ENCODE data around the gene ZNF22.

The ZNF22 gene

GRCh38 chr10:44965651-44966097, 35.0 kb upstream of the ZNF22 start:
- DNase-seq = no peak

- DNase-seq = no peak
Measured at GRCh38 chr10:44966129-44966815, 34.5 kb upstream of the ZNF22 start.

- no peak for DNase-seq
Measured at GRCh38 chr10:44966816-44967509, 33.8 kb upstream of the ZNF22 start.

- DNase-seq = no peak
Measured at GRCh38 chr10:44967616-44968015, 33.1 kb upstream of the ZNF22 start.

GRCh38 chr10:44968091-44968490, 32.6 kb upstream of the ZNF22 start:
- no peak for DNase-seq

GRCh38 chr10:44968500-44969400, 32.0 kb upstream of the ZNF22 start:
- no peak for DNase-seq

GRCh38 chr10:44969854-44970253, 30.9 kb upstream of the ZNF22 start:
- no peak for DNase-seq

- no peak for DNase-seq
Measured at GRCh38 chr10:44970812-44971395, 29.8 kb upstream of the ZNF22 start.

GRCh38 chr10:44971434-44971833, 29.3 kb upstream of the ZNF22 start:
- DNase-seq = no peak

GRCh38 chr10:44971935-44972757, 28.6 kb upstream of the ZNF22 start:
- DNase-seq = no peak

GRCh38 chr10:44972874-44973306, 27.8 kb upstream of the ZNF22 start:
- no peak for DNase-seq

- DNase-seq = no peak
Measured at GRCh38 chr10:44973323-44974081, 27.2 kb upstream of the ZNF22 start.

- DNase-seq = no peak
Measured at GRCh38 chr10:44974082-44974627, 26.6 kb upstream of the ZNF22 start.

GRCh38 chr10:44974628-44975430, 25.9 kb upstream of the ZNF22 start:
- peak; percentile 47 for DNase-seq

- DNase-seq = peak; percentile 9
Measured at GRCh38 chr10:44975431-44976331, 25.0 kb upstream of the ZNF22 start.

GRCh38 chr10:44976352-44977198, 24.1 kb upstream of the ZNF22 start:
- no peak for DNase-seq

- DNase-seq = no peak
Measured at GRCh38 chr10:44977287-44978212, 23.2 kb upstream of the ZNF22 start.

Measured in NCI-H1694 treated with DMSO at 0.1 percent for 48 hours (cell line).